GM18951 (cell line): ENCODE measurements around the gene PPIA.
"Not testable (repeated sequence)": the region's sequence is repeated elsewhere in the genome, so short reads cannot be mapped to it uniquely, and the experiment has no call there.

Source experiments
- POLR2A ChIP-seq: IDR thresholded peaks from 4 replicates; pipeline ENCODE4 v1.6.1; 2011; ENCODE audit warnings: mild to moderate bottlenecking; ENCODE audit not compliant: insufficient read length, insufficient read depth; ENCODE audit errors: extremely low read depth
- in situ Hi-C: fragments of 300-500 bp; cut with MboI; formaldehyde crosslinking; loops from one replicate; pipeline ENCODE4 v1.12.0; 2022; ENCODE audit warnings: low sequenced_read_pairs, mixed read lengths, inconsistent platforms; ENCODE audit not compliant: unreplicated experiment

PPIA gene

GRCh38 chr7:44784364-44784763 is 12.1 kb upstream of the PPIA start:
- no peak for TF ChIP-seq POLR2A
- in situ Hi-C loops: no loop called here

- in situ Hi-C loops: not testable (repeated sequence)
Measured at GRCh38 chr7:44785218-44785617, 11.3 kb upstream of the PPIA start.

DNA sequence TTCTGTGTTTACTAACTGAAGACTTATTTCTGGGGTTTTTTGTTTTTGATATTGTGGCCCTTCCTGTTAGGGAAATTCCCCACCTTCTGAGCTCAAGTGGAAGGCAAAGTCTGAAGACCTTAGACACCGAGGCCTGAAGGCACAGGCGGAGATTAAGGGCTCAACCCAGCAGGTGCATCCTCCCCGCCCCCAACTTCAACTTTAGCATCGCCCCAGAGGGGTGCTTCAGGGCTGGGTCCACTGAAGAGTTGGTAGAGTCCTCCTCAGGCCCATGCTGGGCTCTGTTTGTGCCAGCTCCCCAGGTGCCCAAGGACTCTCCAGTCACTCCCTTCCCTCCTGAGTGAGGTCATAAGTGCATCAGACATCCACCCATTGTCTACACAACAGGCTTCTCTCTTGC is 9.4 kb upstream of the PPIA start:
- in situ Hi-C loops: no loop called here
- no peak for TF ChIP-seq POLR2A

- no peak for TF ChIP-seq POLR2A
- in situ Hi-C loops: no loop called here
Measured at GRCh38 chr7:44787762-44788161, 8.7 kb upstream of the PPIA start.

DNA sequence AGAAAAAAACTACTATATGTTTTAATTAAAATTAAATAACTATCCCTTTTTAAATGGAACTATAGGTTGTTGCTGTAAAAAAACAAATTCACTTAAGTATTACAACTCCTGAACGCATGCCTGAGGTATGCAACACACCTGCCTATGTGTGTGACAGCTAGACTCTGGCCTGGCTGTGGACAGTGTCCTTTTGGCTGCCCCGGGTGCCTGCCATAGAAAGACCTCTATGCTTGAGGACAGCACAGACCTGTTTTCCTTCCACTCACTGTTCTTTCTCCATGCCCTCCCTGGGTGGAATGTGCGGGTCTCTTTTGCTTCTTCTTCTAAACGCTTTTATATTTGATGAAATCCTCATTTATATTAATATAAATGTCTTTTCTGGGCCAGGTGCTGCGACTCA is 6.5 kb upstream of the PPIA start:
- in situ Hi-C loops: no loop called here
- no peak for TF ChIP-seq POLR2A

- in situ Hi-C loops: no loop called here
- no peak for TF ChIP-seq POLR2A
Measured at GRCh38 chr7:44791278-44792219, 4.9 kb upstream of the PPIA start.

- no peak for TF ChIP-seq POLR2A
- in situ Hi-C loops: no loop called here
Measured at GRCh38 chr7:44793919-44794318, 2.6 kb upstream of the PPIA start.

DNA sequence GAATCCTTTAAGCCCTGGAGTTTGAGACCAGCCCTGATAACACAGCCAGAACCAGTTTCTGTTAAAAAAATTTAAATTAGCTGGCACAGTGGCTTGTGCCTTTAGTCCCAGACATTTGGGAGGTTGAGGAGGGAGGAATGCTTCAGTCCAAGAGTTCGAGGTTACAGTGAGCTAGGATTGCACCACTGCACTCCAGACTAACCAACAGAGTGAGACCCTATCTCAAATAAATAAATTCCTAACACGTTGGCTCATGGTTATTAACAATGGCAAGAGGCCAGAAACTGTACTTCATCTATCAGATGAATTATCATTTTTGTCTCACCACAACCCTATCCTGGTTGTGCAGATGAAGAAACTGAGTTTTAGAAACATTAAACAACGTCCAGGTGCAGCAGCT is 2.1 kb upstream of the PPIA start:
- in situ Hi-C loops: no loop called here
- no peak for TF ChIP-seq POLR2A

GRCh38 chr7:44796034-44796503 is 412 bp upstream of the PPIA start:
- in situ Hi-C loops: no loop called here
- TF ChIP-seq POLR2A: no peak

DNA sequence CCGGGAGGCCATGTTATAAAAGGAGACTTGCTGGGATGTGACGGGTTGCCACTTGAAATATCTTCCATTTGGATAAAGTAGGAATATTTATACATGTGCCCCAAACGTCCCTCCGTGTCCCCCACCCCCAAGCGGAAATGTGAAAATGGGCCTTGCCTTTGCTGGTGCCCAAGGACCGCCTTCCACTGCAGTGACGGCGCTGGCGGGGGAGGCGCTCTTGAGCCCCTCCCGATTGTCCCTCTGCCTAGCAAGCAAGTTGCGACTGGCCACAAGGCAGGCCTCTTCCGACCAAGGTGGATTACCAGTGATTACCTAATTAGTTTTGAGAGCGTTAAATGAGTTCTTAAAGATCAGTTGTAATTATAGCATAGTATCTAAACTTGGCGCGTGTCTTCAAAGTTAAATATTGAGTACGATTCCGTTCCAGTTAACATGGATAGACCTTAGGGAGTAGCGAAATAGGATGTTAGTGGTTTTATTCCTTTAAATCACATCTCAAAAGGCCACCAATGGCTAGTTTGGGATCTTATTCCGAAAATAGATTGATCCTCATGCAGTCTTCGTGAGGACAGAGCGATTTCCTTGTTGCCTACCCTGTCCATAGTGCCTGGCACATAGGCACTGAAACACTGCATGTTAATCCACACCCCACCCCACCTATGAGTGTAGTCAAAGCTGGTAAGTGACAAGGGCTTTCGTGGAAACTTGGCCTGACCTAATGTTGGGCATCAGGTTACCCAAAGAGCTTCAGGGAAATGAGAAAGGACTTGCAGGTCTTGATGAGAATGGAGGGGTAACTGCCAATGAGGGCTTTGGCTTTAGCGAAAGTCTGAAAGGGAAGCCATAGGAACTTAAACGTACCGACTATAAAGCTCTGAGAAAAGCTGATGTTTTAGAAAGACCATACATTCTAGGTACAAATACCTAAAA is 1.1 kb downstream of the PPIA start:
- no peak for TF ChIP-seq POLR2A
- in situ Hi-C loops: no loop called here

DNA sequence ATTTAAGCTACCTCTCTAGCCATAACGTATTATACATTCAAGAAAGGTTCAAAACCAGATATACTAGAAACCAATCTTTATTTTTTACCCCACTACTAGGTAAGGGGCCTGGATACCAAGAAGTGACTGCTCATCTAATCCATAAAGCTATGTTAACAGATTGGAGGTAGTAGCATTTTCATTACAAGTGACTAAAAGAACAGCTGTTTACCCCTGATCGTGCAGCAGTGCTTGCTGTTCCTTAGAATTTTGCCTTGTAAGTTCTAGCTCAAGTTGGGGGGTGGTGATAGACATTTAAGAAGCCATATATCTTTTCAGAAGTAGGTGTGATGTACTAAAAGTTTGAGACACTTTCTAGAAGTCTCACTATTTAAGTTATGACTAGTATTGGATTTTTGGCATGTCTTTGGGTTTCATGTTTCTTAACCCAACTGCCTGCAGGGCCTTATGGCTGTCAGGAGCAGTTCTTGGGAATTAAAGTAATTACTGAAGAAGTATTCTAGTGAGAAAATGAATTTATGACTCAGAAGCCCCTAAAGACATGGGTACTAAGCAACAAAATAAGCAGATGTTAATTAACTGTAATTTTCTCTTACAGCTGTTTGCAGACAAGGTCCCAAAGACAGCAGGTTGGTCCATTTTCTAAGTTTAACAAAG is 2.3 kb downstream of the PPIA start:
- no peak for TF ChIP-seq POLR2A

GRCh38 chr7:44799939-44800338 is 3.5 kb downstream of the PPIA start:
- in situ Hi-C loops: no loop called here
- no peak for TF ChIP-seq POLR2A

More for the DNA sequence above, 2.3 kb downstream of the PPIA start:
- in situ Hi-C loops: no loop called here

GRCh38 chr7:44801890-44802289 is 5.4 kb downstream of the PPIA start:
- in situ Hi-C loops: no loop called here
- peak; percentile 13 for TF ChIP-seq POLR2A
